NB4 (cell line): Measurements from ENCODE around the gene TUBB8B.
"Not testable (repeated sequence)": the region's sequence is repeated elsewhere in the genome, so short reads cannot be mapped to it uniquely, and the experiment has no call there.

Experiments
- DNase-seq: peaks from one replicate; pipeline ENCODE4 v3.0.0; 2010; ENCODE audit warnings: low read depth
- H3K4me3 ChIP-seq: one replicate; pipeline ENCODE4 v1.5.1; 2011; ENCODE audit warnings: mild to moderate bottlenecking, low read depth, low read length, moderate library complexity
- TF ChIP-seq, protein P1 (sequence below): IDR thresholded peaks from one replicate; pipeline ENCODE4 v1.5.1; 2012; ENCODE audit warnings: low read depth, low read length

The TUBB8B gene

GRCh38 chr18:49176-49665, at the start of gene TUBB8B:
TSS of gene TUBB8B (minus strand) at chr18:49615. CDS start at chr18:49557, 58 bp downstream.
- H3K4me3 ChIP-seq, DNase-seq: not testable (repeated sequence)

DNA sequence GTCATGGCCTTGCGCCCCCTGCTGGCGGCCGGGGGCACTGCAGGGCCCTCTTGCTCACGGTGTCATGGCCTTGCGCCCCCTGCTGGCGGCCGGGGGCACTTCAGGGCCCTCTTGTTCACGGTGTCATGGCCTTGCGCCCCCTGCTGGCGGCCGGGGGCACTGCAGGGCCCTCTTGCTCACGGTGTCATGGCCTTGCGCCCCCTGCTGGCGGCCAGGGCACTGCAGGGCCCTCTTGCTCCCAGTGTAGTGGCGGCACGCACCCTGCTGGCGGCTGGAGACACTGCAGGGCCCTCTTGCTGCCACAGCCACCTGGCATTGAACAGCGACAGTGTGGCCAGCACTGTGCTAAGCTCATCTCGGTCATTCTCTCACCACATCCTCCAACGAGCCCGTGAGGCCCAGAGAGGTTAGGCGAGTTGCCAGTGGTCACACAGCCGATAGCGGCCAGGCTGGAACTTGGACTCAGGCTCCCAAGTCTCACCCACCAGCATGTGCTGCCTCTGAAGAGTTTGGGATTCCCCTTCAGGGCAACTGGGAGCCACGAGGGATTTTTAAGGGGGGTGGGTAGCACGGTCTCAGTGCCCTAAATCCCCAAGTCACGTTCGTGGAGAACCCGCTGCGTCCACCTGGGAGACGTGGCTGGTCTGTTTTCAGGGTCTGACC, 48.0 kb upstream of the TUBB8B start:
- TF ChIP-seq, protein P1, sequence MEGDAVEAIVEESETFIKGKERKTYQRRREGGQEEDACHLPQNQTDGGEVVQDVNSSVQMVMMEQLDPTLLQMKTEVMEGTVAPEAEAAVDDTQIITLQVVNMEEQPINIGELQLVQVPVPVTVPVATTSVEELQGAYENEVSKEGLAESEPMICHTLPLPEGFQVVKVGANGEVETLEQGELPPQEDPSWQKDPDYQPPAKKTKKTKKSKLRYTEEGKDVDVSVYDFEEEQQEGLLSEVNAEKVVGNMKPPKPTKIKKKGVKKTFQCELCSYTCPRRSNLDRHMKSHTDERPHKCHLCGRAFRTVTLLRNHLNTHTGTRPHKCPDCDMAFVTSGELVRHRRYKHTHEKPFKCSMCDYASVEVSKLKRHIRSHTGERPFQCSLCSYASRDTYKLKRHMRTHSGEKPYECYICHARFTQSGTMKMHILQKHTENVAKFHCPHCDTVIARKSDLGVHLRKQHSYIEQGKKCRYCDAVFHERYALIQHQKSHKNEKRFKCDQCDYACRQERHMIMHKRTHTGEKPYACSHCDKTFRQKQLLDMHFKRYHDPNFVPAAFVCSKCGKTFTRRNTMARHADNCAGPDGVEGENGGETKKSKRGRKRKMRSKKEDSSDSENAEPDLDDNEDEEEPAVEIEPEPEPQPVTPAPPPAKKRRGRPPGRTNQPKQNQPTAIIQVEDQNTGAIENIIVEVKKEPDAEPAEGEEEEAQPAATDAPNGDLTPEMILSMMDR, result peak; percentile 4
- DNase-seq, H3K4me3 ChIP-seq: not testable (repeated sequence)

GRCh38 chr18:96767-97131, 47.3 kb upstream of the TUBB8B start:
- DNase-seq, result not testable (repeated sequence)

DNA sequence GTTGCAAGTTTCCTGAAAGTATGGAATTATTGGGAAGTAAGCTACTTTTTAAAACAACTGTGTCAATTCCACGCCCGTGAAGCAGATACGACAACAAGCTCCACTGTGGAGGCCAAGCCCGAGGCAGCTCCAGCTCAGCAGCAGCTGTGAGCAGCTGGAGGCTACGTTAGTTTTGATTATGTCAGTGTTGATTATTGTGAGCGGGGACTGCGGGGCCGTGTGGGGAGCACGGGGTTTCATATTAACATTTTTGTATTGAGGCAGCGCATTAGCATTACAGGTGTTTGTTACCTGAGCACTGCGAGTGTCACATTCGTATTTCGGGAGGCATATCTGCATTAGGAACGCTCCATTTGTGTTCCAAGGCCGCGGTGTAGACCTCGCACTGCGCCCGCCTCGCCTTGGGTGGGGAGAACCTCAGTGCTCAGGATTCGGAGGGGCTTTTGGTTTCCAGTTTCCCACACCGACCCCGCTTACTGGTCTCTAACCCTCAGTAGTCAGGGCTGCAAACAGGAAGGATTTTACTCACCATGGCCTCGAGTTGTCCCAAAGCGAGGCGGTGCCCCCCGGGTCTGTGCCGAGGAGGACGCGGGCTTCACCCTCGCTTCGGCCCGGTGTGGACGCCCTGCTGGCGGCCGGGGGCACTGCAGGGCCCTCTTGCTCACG, 46.8 kb upstream of the TUBB8B start:
- H3K4me3 ChIP-seq, DNase-seq: not testable (repeated sequence)

More at GRCh38 chr18:96767-97131, 47.3 kb upstream of the TUBB8B start:
- not testable (repeated sequence) for H3K4me3 ChIP-seq

DNA sequence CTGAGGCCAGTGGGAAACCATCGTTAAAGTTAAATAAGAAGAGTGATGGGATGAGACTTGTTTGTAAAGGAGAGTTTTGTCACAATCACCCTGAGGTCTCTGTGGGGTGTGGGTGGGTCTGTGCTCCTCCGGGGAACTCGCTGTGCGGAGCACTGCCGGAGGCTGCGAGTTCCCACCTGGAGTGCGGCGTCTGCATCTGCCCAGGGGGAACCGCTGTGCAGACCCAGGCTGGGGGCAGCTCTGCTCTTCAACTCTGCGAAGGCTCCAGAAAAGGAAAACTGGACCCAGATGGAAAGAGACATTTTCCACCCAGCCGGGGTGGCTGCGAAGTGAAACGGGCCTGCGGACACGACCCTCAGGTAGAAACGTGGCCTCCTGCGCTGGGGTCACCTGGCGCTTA, 46.2 kb upstream of the TUBB8B start:
- DNase-seq, H3K4me3 ChIP-seq: not testable (repeated sequence)

DNA sequence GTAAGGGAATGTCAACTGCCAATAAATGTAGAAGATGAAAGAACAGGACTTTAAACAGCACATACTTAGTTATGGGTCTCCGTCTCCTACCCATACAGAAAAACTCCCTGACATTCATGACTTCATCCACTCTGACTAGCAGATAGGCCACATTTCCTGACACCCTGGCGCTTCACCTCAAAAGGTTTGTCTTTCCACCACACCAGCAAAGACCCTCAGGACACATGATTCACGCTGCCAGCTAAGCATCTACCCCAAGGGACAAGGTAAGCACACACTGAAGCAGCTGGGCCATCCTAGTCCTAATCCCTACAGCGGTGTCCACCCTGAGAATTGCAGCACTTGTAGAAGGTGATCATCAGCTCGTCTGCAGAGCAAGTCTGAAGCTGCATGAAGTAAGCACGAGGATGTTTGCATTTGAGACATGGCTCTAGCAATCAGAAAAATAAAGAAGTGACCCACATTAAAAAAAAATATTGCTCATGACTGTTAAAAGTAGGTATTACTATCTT, 44.5 kb upstream of the TUBB8B start:
- not testable (repeated sequence) for DNase-seq, H3K4me3 ChIP-seq

- not testable (repeated sequence) for DNase-seq
These were observed 42.1 kb upstream of the TUBB8B start for GRCh38 chr18:91561-91960.

DNA sequence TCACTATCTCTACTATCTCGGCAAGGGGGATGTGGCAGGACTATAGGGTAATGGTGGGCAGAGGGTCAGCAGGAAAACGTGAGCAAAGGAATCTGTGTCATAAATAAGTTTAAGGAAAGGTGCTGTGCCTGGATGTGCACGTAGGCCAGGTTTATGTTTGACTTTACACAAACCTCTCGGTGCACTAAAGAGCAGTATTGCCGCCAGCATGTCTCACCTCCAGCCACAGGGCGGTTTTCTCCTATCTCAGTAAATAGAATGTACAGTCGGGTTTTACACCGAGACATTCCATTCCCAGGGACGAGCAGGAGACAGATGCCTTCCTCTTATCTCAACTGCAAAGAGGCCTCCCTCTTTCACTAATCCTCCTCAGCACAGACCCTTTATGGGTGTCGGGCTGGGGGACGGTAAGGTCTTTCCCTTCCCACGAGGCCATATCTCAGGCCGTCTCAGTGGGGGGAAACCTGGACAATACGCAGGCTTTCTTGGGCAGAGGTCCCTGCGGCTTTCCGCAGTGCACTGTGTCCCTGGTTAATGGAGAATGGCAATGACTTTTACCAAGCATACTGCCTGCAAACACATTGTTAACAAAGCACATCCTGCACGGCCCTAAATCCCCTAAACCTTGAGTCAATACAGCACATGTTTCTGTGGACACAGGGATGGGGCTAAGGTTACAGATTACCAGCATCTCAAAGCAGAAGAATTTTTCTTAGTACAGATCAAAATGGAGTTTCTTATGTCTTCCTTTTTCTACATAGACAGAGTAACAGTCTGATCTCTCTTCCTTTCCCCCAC, 41.2 kb upstream of the TUBB8B start:
- not testable (repeated sequence) for H3K4me3 ChIP-seq, DNase-seq

More at GRCh38 chr18:91561-91960, 42.1 kb upstream of the TUBB8B start:
- H3K4me3 ChIP-seq, result not testable (repeated sequence)

DNA sequence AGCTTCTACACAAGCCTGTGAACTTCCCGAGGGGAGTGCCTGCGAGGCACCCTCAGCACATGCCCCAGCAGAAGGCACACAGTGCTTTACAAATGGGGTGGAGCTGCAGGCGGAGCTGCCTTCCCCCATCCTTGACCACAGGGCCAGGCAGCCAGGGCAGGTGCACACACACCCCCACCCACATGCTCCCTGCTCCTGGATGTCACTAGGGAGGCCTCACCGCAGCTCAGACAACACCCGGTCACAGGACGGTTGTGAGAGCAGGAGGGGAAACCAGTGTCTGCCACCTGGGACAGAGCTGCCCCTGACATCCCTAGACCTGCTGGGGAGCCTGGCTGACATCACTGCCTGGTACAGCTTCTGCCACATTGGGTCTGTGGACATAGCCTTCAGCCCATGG, 39.7 kb upstream of the TUBB8B start:
- DNase-seq, H3K4me3 ChIP-seq: not testable (repeated sequence)

GRCh38 chr18:84801-85200, 35.4 kb upstream of the TUBB8B start:
- not testable (repeated sequence) for H3K4me3 ChIP-seq, DNase-seq

- H3K4me3 ChIP-seq, result not testable (repeated sequence)
- DNase-seq, result peak; percentile 12
These were observed 33.3 kb upstream of the TUBB8B start for GRCh38 chr18:82626-83209.

DNA sequence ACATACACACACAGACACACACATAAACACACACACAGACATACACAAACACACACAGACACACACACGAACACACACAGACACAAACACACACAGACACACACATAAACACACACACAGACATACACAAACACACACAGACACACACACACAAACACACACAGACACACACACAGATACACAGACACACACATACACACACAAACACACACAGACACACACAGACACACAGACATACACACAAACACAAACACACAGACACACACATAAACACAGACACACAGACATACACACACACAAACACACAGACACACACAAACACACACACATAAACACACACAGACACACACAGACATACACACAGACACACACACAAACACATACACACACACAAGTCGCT, 31.5 kb upstream of the TUBB8B start:
- DNase-seq, result not testable (repeated sequence)

GRCh38 chr18:80202-80601, 30.8 kb upstream of the TUBB8B start:
- H3K4me3 ChIP-seq, DNase-seq: not testable (repeated sequence)

More for the DNA sequence above, 31.5 kb upstream of the TUBB8B start:
- not testable (repeated sequence) for H3K4me3 ChIP-seq

- H3K4me3 ChIP-seq, DNase-seq: not testable (repeated sequence)
These were observed 26.2 kb upstream of the TUBB8B start for GRCh38 chr18:75525-76160.

- not testable (repeated sequence) for H3K4me3 ChIP-seq, DNase-seq
These were observed 23.9 kb upstream of the TUBB8B start for GRCh38 chr18:73181-73777.

DNA sequence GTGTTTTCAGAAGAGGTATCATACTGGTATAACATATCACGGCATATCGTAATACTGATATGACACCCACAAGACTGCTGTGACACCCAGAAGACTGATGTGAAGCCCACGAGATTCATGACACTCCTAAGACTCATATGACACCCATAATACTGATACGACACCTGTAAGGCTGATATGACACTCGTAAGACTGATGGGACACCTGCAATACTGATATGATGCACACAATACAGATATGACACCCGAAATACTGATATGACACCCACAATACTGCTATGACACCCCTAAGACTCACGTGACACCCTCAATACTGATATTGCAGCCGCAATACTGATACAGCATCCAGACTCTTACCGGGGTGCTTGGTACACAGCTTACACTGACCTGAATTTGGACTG, 18.3 kb upstream of the TUBB8B start:
- not testable (repeated sequence) for DNase-seq, H3K4me3 ChIP-seq

DNA sequence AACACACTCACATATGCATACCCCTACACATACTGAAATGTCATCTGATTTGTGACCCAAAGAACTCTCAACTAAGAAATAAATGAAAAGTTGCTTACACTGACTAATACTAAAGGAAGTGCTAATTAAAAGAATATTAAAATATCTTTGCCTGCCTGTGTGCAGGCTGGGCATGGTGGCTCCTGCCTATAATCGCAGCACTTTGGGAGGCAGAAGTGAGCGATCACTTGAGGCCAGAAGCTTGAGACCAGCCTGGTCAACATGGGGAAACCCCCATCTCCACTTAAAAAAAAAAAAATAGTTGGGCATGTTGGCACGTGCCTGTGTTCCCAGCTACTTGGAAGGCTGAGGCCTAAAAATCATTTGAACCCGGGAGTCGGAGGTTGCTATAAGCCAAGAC, 14.9 kb upstream of the TUBB8B start:
- not testable (repeated sequence) for DNase-seq, H3K4me3 ChIP-seq
